HEK293T (cell line): Measurements from ENCODE around the gene TRPC4.
"Not testable (repeated sequence)": the region's sequence is repeated elsewhere in the genome, so short reads cannot be mapped to it uniquely, and the experiment has no call there.

ENCODE experiments used
- CTCF ChIA-PET: fragments of 350-600 bp; formaldehyde crosslinking; extraction: SDS; loops from one replicate; lab custom pipeline; 2021; ENCODE audit warnings: antibody characterized with exemption, inconsistent platforms; lab: Yijun Ruan, JAX
- POLR2A ChIA-PET: fragments of 350-600 bp; formaldehyde crosslinking; extraction: SDS; loops from one replicate; lab custom pipeline; 2020; ENCODE audit warnings: antibody characterized with exemption, inconsistent platforms; lab: Yijun Ruan, JAX
- DNase-seq: peaks from one replicate; pipeline ENCODE4 v3.0.0; 2012; ENCODE audit warnings: mixed read lengths; ENCODE audit errors: extremely low spot score
- ARNT ChIP-seq: fragments of 450-650 bp; IDR thresholded peaks from 2 replicates; pipeline ENCODE4 v1.6.1; 2017; ENCODE audit warnings: mild to moderate bottlenecking
- BHLHE40 ChIP-seq: fragments of 450-650 bp; IDR thresholded peaks from 2 replicates; pipeline ENCODE4 v1.6.1; 2016; ENCODE audit warnings: mild to moderate bottlenecking, moderate library complexity, borderline replicate concordance
- CTBP1 ChIP-seq: fragments of 450-650 bp; IDR thresholded peaks from 2 replicates; pipeline ENCODE4 v1.6.1; 2016; ENCODE audit warnings: borderline replicate concordance
- ELF4 ChIP-seq: fragments of 450-650 bp; IDR thresholded peaks from 2 replicates; pipeline ENCODE4 v1.6.1; 2017; ENCODE audit warnings: antibody characterized with exemption
- FOXA1 ChIP-seq: fragments of 450-650 bp; IDR thresholded peaks from 2 replicates; pipeline ENCODE4 v1.6.1; 2016; ENCODE audit warnings: mild to moderate bottlenecking
- FOXK2 ChIP-seq: fragments of 450-650 bp; IDR thresholded peaks from 2 replicates; pipeline ENCODE4 v1.6.1; 2016; ENCODE audit warnings: mild to moderate bottlenecking
- FOXM1 ChIP-seq: fragments of 450-650 bp; IDR thresholded peaks from 2 replicates; pipeline ENCODE4 v1.6.1; 2017; ENCODE audit warnings: mild to moderate bottlenecking, borderline replicate concordance
- HDGF ChIP-seq: fragments of 450-650 bp; IDR thresholded peaks from 2 replicates; pipeline ENCODE4 v1.6.1; 2017; ENCODE audit warnings: antibody characterized with exemption, borderline replicate concordance
- L3MBTL2 ChIP-seq: fragments of 450-650 bp; conservative IDR thresholded peaks from 2 replicates; pipeline ENCODE4 v1.6.1; 2016; ENCODE audit warnings: mild to moderate bottlenecking
- LEF1 ChIP-seq: fragments of 450-650 bp; IDR thresholded peaks from 2 replicates; pipeline ENCODE4 v1.6.1; 2017; ENCODE audit warnings: mild to moderate bottlenecking, borderline replicate concordance
- NFRKB ChIP-seq: fragments of 450-650 bp; IDR thresholded peaks from 2 replicates; pipeline ENCODE4 v1.6.1; 2016; ENCODE audit warnings: mild to moderate bottlenecking, moderate library complexity
- PKNOX1 ChIP-seq: fragments of 450-650 bp; IDR thresholded peaks from 2 replicates; pipeline ENCODE4 v1.6.1; 2016
- SP1 ChIP-seq: fragments of 450-650 bp; IDR thresholded peaks from 2 replicates; pipeline ENCODE4 v1.6.1; 2017
- SUZ12 ChIP-seq: fragments of 450-650 bp; IDR thresholded peaks from 2 replicates; pipeline ENCODE4 v1.6.1; 2016; ENCODE audit warnings: mild to moderate bottlenecking
- TARDBP ChIP-seq: fragments of 450-650 bp; IDR thresholded peaks from 2 replicates; pipeline ENCODE4 v1.6.1; 2016
- ZNF384 ChIP-seq: fragments of 450-650 bp; IDR thresholded peaks from 2 replicates; pipeline ENCODE4 v1.6.1; 2016

Gene TRPC4

GRCh38 chr13:37816276-37816675 is 53.3 kb downstream of the TRPC4 start:
- CTCF ChIA-PET, result no interaction called here

GRCh38 chr13:37811441-37811840 is 58.1 kb downstream of the TRPC4 start:
- TF ChIP-seq FOXA1 (no peak), LEF1 (no peak), L3MBTL2 (no peak), HDGF (no peak), SUZ12 (no peak), ZNF384 (no peak), SP1 (no peak)
- ChIA-PET CTCF (no interaction called here), POLR2A (no interaction called here)
- no peak for DNase-seq

More at GRCh38 chr13:37816276-37816675, 53.3 kb downstream of the TRPC4 start:
- TF ChIP-seq PKNOX1 (no peak), FOXK2 (no peak), HDGF (no peak), SP1 (no peak), ZNF384 (no peak), SUZ12 (no peak)
- POLR2A ChIA-PET, result no interaction called here
- no peak for DNase-seq

- CTCF ChIA-PET, result no interaction called here
- no peak for TF ChIP-seq SUZ12
- no peak for TF ChIP-seq ARNT
- TF ChIP-seq ZNF384, result no peak
- no peak for TF ChIP-seq TARDBP
- no peak for TF ChIP-seq FOXM1
- TF ChIP-seq BHLHE40, result no peak
- no peak for TF ChIP-seq PKNOX1
- TF ChIP-seq ELF4, result no peak
- no peak for TF ChIP-seq FOXK2
- TF ChIP-seq LEF1, result no peak
- TF ChIP-seq L3MBTL2, result no peak
- TF ChIP-seq NFRKB, result no peak
- peak; percentile 6 for DNase-seq
- POLR2A ChIA-PET, result no interaction called here
Measured at GRCh38 chr13:37806666-37807065, 62.9 kb downstream of the TRPC4 start.

GRCh38 chr13:37797631-37798030 is 71.9 kb downstream of the TRPC4 start:
- ChIA-PET CTCF (no interaction called here), POLR2A (no interaction called here)
- DNase-seq, result no peak
- TF ChIP-seq PKNOX1 (no peak), L3MBTL2 (no peak), CTBP1 (no peak), ARNT (no peak), NFRKB (no peak), SP1 (no peak), ZNF384 (no peak), BHLHE40 (no peak), FOXM1 (no peak), TARDBP (no peak), SUZ12 (no peak), FOXA1 (no peak)

GRCh38 chr13:37796795-37797194 is 72.8 kb downstream of the TRPC4 start:
- POLR2A ChIA-PET, CTCF ChIA-PET, DNase-seq: not testable (repeated sequence)

- TF ChIP-seq FOXA1, result no peak
- TF ChIP-seq ARNT, result no peak
- TF ChIP-seq CTBP1, result no peak
- TF ChIP-seq PKNOX1, result no peak
- TF ChIP-seq BHLHE40, result no peak
- ChIA-PET CTCF (interaction anchor here (0.6 kb wide), 1 partner anchor 72 kb away, joined by 3 read pairs; no protein-coding TSS in a partner anchor), POLR2A (no interaction called here)
- DNase-seq, result no peak
Measured at GRCh38 chr13:37795326-37795725, 74.2 kb downstream of the TRPC4 start.

GRCh38 chr13:37791699-37792098 is 77.9 kb downstream of the TRPC4 start:
- no peak for DNase-seq
- ChIA-PET CTCF (no interaction called here), POLR2A (no interaction called here)
- TF ChIP-seq FOXK2 (no peak), SUZ12 (no peak), NFRKB (no peak), HDGF (no peak), ELF4 (no peak), L3MBTL2 (no peak), LEF1 (no peak), BHLHE40 (no peak), CTBP1 (no peak), ZNF384 (no peak), FOXM1 (no peak), ARNT (no peak), PKNOX1 (no peak)
